Gastroesophageal sphincter (tissue), 4 donors: ENCODE data around the gene P4HTM. TPM values are rescaled to one million over a fixed set of nuclear protein-coding genes. Genes with fewer than 3 reads are reported as not detected.

Experiments
- ATAC-seq: fragments of 150-250 bp; one replicate; pipeline ENCODE4 v1.9.1; 2016; ENCODE audit warnings: mild to moderate bottlenecking, moderate library complexity
- H3K27ac ChIP-seq, 4 donors: fragments of 200-600 bp; sonication (generic) in 3 of 4; 1 replicate in 3 of 4; 2 replicates in 1 of 4; pipeline ENCODE4 v1.5.1; 2016 to 2019
- H3K27me3 ChIP-seq: fragments of 200-600 bp; sonication (generic); one replicate; pipeline ENCODE4 v1.5.1; 2019
- H3K36me3 ChIP-seq, 2 donors: fragments of 200-600 bp; sonication (generic); one replicate each; pipeline ENCODE4 v1.5.1; 2019; ENCODE audit warnings: control low read depth in 1 of 2
- H3K4me1 ChIP-seq, 3 donors: fragments of 200-600 bp; sonication (generic); 1 replicate in 2 of 3; 2 replicates in 1 of 3; pipeline ENCODE4 v1.5.1; 2016 to 2019; ENCODE audit warnings: control low read depth in 2 of 3
- H3K4me3 ChIP-seq, 2 donors: fragments of 200-600 bp; sonication (generic); one replicate each; pipeline ENCODE4 v1.5.1; 2019; ENCODE audit warnings: mild to moderate bottlenecking in 1 of 2, moderate library complexity in 1 of 2
- H3K9me3 ChIP-seq, 3 donors: fragments of 200-600 bp; sonication (generic); one replicate each; pipeline ENCODE4 v1.5.1; 2017 to 2019; ENCODE audit warnings: control low read depth in 2 of 3
- CTCF ChIP-seq, 4 experiments: fragments of 200-600 bp in 2 of 4; fragments of 450-650 bp in 2 of 4; sonication (generic) in 1 of 4; IDR thresholded peaks; one replicate each; pipeline ENCODE4 v1.5.1; 2017 to 2019; ENCODE audit warnings: antibody characterized with exemption in 4 of 4, mild to moderate bottlenecking in 2 of 4, moderate library complexity in 2 of 4
- EP300 ChIP-seq: sonication (generic); formaldehyde crosslinking; IDR thresholded peaks from one replicate; pipeline ENCODE4 v1.6.1; 2017; ENCODE audit warnings: antibody characterized with exemption, mild to moderate bottlenecking
- POLR2A ChIP-seq, 2 donors: fragments of 450-650 bp; IDR thresholded peaks; one replicate each; pipeline ENCODE4 v1.6.1; 2017; ENCODE audit warnings: antibody characterized with exemption in 2 of 2, mild to moderate bottlenecking in 2 of 2, moderate library complexity in 1 of 2
- POLR2AphosphoS5 ChIP-seq: sonication (generic); formaldehyde crosslinking; IDR thresholded peaks from one replicate; pipeline ENCODE4 v1.6.1; 2017; ENCODE audit warnings: antibody characterized with exemption
- WGBS, 2 donors: methylation state at CpG; one replicate each; pipeline ENCODE4 v1.1.5; 2018; ENCODE audit warnings: low coverage in 1 of 2; 5-methylcytosine and 5-hydroxymethylcytosine counted together
- total RNA-seq, 4 donors: library from RNA; depleted of rRNA; stranded (reverse); fragments of >200 nt; gene quantifications; one replicate each; pipeline ENCODE4 v1.1.0, GENCODE V29; 2016

The P4HTM gene
- total RNA-seq, 4 donors from 2014 or later: 29.1 to 38.9 (median 35.2) TPM

GRCh38 chr3:48966876-48967361 lies 23.1 kb upstream of the P4HTM start:
- TF ChIP-seq CTCF (IDR thresholded peaks at IDR 0.05) (no peak), POLR2AphosphoS5 (no peak), EP300 (no peak), POLR2A (IDR thresholded peaks at IDR 0.05) (no peak)
- Histone ChIP-seq H3K4me1 (no peaks in the 10 kb centered on the region), H3K27me3 (no peaks in the 10 kb centered on the region), H3K4me3 (no peak overlapping the region), H3K27ac (no peak overlapping the region), H3K36me3 (peaks cover 6 to 97% of the 10 kb centered on the region in 2 donors), H3K9me3 (no peaks in the 10 kb centered on the region)
- WGBS, 2 donors: 75 to 94% methylated on average over 2 to 6 of the region's 7 CpGs
- no peak for ATAC-seq

- peaks cover 7 to 100% of the 10 kb centered on the region in 2 donors for H3K36me3 ChIP-seq
- 100% methylated on average over 1 of the region's 6 CpGs; no CpG with 5 or more reads in 1 of the 2 donors for WGBS, 2 donors
- no peak overlapping the region for H3K27ac ChIP-seq
- no peaks in the 10 kb centered on the region for H3K9me3 ChIP-seq
- H3K4me1 ChIP-seq: no peaks in the 10 kb centered on the region
- TF ChIP-seq EP300 (no peak), CTCF (IDR thresholded peaks at IDR 0.05) (no peak), POLR2A (IDR thresholded peaks at IDR 0.05) (no peak), POLR2AphosphoS5 (no peak)
- H3K4me3 ChIP-seq: no peak overlapping the region
- no peak for ATAC-seq
- H3K27me3 ChIP-seq: no peaks in the 10 kb centered on the region
Observed at GRCh38 chr3:48970586-48970985, 19.5 kb upstream of the P4HTM start.

GRCh38 chr3:48974076-48974864 lies 15.8 kb upstream of the P4HTM start:
- no peak overlapping the region for H3K4me3 ChIP-seq
- ATAC-seq: no peak
- no peaks in the 10 kb centered on the region for H3K27me3 ChIP-seq
- 82 to 86% methylated on average over 5 of the region's 10 CpGs for WGBS, 2 donors
- TF ChIP-seq POLR2AphosphoS5 (no peak), POLR2A (IDR thresholded peaks at IDR 0.05) (no peak), EP300 (no peak), CTCF (IDR thresholded peaks at IDR 0.05) (no peak)
- peaks cover 3 to 100% of the 10 kb centered on the region in 2 donors for H3K36me3 ChIP-seq
- no peaks in the 10 kb centered on the region for H3K9me3 ChIP-seq
- no peak overlapping the region for H3K27ac ChIP-seq
- no peaks in the 10 kb centered on the region for H3K4me1 ChIP-seq

GRCh38 chr3:48979451-48979850 lies 10.6 kb upstream of the P4HTM start:
- no peak overlapping the region for H3K4me3 ChIP-seq
- no peak for TF ChIP-seq EP300
- no peak for TF ChIP-seq POLR2A (IDR thresholded peaks at IDR 0.05)
- no peak for TF ChIP-seq CTCF (IDR thresholded peaks at IDR 0.05)
- no peak for TF ChIP-seq POLR2AphosphoS5
- WGBS, 2 donors: 83 to 100% methylated on average over 3 of the region's 3 CpGs
- no peak for ATAC-seq
- H3K4me1 ChIP-seq: no peaks in the 10 kb centered on the region
- H3K36me3 ChIP-seq: peaks cover 0 to 100% of the 10 kb centered on the region in 2 donors
- H3K9me3 ChIP-seq: no peaks in the 10 kb centered on the region
- H3K27me3 ChIP-seq: no peaks in the 10 kb centered on the region
- H3K27ac ChIP-seq: no peak overlapping the region

GRCh38 chr3:48980295-48980694 lies 9.7 kb upstream of the P4HTM start:
- no peak for ATAC-seq
- TF ChIP-seq POLR2AphosphoS5: no peak
- TF ChIP-seq CTCF (IDR thresholded peaks at IDR 0.05): no peak
- no peak for TF ChIP-seq EP300
- no peak for TF ChIP-seq POLR2A (IDR thresholded peaks at IDR 0.05)
- Histone ChIP-seq H3K27me3 (no peaks in the 10 kb centered on the region), H3K36me3 (peaks cover 0 to 100% of the 10 kb centered on the region in 2 donors), H3K4me1 (no peaks in the 10 kb centered on the region), H3K27ac (no peak overlapping the region), H3K4me3 (no peak overlapping the region), H3K9me3 (no peaks in the 10 kb centered on the region)
- WGBS, 2 donors: 81 to 86% methylated on average over 2 to 4 of the region's 4 CpGs
